Measurements from ENCODE around the gene RAI1. TPM values are rescaled to one million over a fixed set of nuclear protein-coding genes. Genes with fewer than 3 reads are reported as not detected.
A peak's percentile ranks its signal among the peaks of the same experiment; 100 is the strongest.

The RAI1 gene
- polyA plus RNA-seq, 2 of the 4 experiments (the other 2 are of a cell fraction) = 3.5 to 23.8 TPM

DNA sequence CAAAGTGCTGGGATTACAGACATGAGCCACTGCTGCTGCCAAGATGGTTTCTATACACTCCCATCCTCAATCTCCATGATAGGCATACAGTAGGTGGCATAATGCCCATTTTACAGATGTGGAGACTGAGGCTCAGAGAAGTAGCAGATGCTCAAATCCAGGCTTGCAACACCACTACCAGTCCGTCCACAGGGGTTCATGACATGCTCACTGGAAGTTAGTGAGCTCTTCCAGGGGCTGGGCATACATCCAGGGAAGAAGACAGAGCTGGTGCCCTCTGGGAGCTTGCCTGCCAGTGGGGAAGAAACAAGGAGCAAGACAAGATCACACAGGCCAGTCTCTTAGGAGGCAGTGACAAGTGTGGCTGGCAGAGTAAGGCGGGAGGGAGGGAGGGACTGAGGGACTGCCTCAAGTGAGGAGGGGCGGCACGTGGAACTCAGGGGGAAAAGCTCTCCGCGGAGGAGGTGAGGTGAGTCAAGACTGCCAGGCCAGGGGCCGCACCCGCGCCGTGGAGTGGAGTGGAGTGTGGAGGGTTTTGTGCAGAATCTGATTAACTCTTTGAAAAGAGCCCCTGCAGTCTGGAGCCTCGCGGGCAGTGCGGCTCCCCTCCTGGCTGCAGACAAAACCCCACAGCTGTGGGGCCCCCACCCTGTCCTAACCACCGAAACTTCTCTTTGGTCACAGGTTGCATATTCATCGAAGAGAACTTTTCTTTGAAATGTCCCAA lies 127.6 kb downstream of the RAI1 start (continued):
- TF ChIP-seq CTCF (IDR thresholded peaks at IDR 0.05) (no peak), CBX8 (IDR thresholded peaks at IDR 0.05) (no peak), PBX3 (IDR thresholded peaks at IDR 0.05) (no peak), GATA3 (IDR thresholded peaks at IDR 0.05; ENCODE audit: borderline replicate concordance) (no peak), POLR2AphosphoS2 (conservative IDR thresholded peaks at IDR 0.05; ENCODE audit: low read length) (no peak), HDAC2 (IDR thresholded peaks at IDR 0.05) (peak; percentile 77; the same call in 1 of the 2 replicates), RARB (CRISPR knock-in tag; IDR thresholded peaks at IDR 0.05) (no peak), NPAS2 (CRISPR knock-in tag; IDR thresholded peaks at IDR 0.05; ENCODE audit: borderline replicate concordance) (no peak), KDM5A (IDR thresholded peaks at IDR 0.05) (no peak), ZFP36 (IDR thresholded peaks at IDR 0.05; ENCODE audit: borderline replicate concordance, partially characterized antibody) (no peak)

GRCh38 chr17:17809531-17810083 lies 128.3 kb downstream of the RAI1 start:
- ATAC-seq (no peak), FAIRE-seq (no peak), DNase-seq (ENCODE audit: low read depth in 1 of 2, low spot score in 1 of 2) (no peak)
- 0 out of 5 replicates have a peak, but pooled peaks of 1 of the 2 experiments have one; percentile 17 for TF ChIP-seq JUN (IDR thresholded peaks at IDR 0.05)
- TF ChIP-seq RCOR1 (IDR thresholded peaks at IDR 0.05; ENCODE audit: low read depth, low read length) = no peak
- TF ChIP-seq EHF (CRISPR knock-in tag; IDR thresholded peaks at IDR 0.05) = no peak
- TF ChIP-seq ATOH8 (CRISPR knock-in tag; IDR thresholded peaks at IDR 0.05; ENCODE audit: low read depth) = 0 out of 2 replicates have a peak, but pooled peaks have one; percentile 13
- peak overlapping the region in 1 of 2 experiments; percentile 50; a peak in 3 of 6 replicates for H3K27ac ChIP-seq
- H3K4me2 ChIP-seq = no peak overlapping the region
- H3K4me1 ChIP-seq = peaks cover 45% of the 10 kb centered on the region
- WGBS (ENCODE audit: missing lambda C conversion rate) = 85% methylated on average over 40 of the region's 52 CpGs
- no peak overlapping the region for H3K4me3 ChIP-seq
- no peaks in the 10 kb centered on the region for H3K9me3 ChIP-seq
- CTCF ChIA-PET = interaction anchor here (0.5 to 30.5 kb wide), 15 partner anchors 12 to 325 kb away, joined by 3 to 859 read pairs (median 4); partner anchors contain the start of genes RAI1 and SREBF1
- POLR2A ChIA-PET = interaction anchor here (5.2 kb wide), 1 partner anchor 27 kb away, joined by 38 read pairs; the partner anchor contains the start of gene SREBF1

DNA sequence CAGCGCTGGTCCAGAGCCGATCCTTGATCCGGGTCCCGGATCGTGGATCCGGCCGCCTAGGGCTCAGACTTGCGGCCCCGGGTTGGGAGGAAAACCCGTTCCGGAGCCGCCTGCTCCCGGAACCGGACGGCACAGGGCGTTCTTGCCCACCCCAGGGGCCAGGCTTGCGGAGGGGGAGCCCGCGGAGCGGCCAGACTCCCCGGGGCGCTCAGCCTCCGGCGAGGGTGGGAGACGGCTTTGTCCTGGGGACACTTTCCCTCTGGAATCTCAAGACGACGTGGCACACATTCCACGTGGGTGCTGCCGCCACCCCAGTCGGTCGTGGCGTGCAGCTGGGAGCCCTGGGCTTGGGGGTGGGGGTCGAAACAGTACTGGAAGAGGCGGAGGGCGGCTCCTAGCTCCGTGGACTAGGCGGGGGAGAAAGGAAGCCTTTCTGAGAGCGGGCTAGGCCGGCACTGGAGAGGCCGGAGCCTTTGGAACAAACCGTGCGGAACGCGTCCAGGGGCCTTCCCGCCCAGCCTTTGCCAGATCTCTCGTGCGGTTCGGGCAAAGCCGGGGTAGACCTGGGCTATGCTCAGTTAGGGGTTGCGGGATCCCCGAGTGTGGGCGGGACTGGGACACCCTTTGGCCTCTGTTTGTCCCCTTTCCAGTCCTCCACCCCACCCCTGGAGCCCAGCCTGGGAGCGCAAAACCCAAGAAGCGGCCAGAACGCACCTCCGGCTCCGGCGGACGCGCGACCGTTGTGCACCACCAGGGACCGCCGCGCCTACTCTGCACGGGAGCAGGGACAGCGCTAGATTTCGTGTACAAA lies 129.0 kb downstream of the RAI1 start:
- Histone ChIP-seq H3K4me3 (no peak overlapping the region), H3K9me3 (no peaks in the 10 kb centered on the region), H3K4me1 (peaks cover 52% of the 10 kb centered on the region), H3K4me2 (no peak overlapping the region), H3K27ac (peak overlapping the region in 1 of 2 experiments; percentile 50; a peak in 3 of 6 replicates)
- ATAC-seq = peak in 1 of 2 experiments; percentile 7; a peak in 3 of 6 replicates
- FAIRE-seq = no peak
- WGBS (ENCODE audit: missing lambda C conversion rate) = 86% methylated on average over 68 of the region's 68 CpGs
- DNase-seq (ENCODE audit: low read depth in 1 of 2, low spot score in 1 of 2) = peak in 1 of 2 experiments; percentile 64
- POLR2A ChIA-PET = interaction anchor here (5.2 kb wide), 1 partner anchor 26 kb away, joined by 38 read pairs; the partner anchor contains the start of gene SREBF1
- CTCF ChIA-PET = interaction anchor here (0.6 to 30.5 kb wide), 9 partner anchors 18 to 128 kb away, joined by 3 to 859 read pairs (median 6); partner anchors contain the start of genes RAI1 and SREBF1
- TF ChIP-seq TFCP2L1 (CRISPR knock-in tag; IDR thresholded peaks at IDR 0.05) = 0 out of 2 replicates have a peak, but pooled peaks have one; percentile 11
- no peak for TF ChIP-seq MAX (IDR thresholded peaks at IDR 0.05)
- no peak for TF ChIP-seq FOSL2 (IDR thresholded peaks at IDR 0.05)
- 0 out of 2 replicates have a peak, but pooled peaks have one; percentile 8 for TF ChIP-seq FOSL2 (CRISPR knock-in tag; IDR thresholded peaks at IDR 0.05)
- peak; percentile 95; the same call in 1 of the 2 replicates for TF ChIP-seq POLR2AphosphoS2 (conservative IDR thresholded peaks at IDR 0.05; ENCODE audit: low read length)
- peak; percentile 56; the same call in 1 of the 2 replicates for TF ChIP-seq FOSB (CRISPR knock-in tag; IDR thresholded peaks at IDR 0.05)
- peak; percentile 19; the same call in 1 of the 2 replicates for TF ChIP-seq GATA3 (IDR thresholded peaks at IDR 0.05; ENCODE audit: borderline replicate concordance)
- no peak for TF ChIP-seq KDM1A (IDR thresholded peaks at IDR 0.05; ENCODE audit: low read depth)
- TF ChIP-seq FOXS1 (CRISPR knock-in tag; IDR thresholded peaks at IDR 0.05) = no peak
- TF ChIP-seq PBX3 (IDR thresholded peaks at IDR 0.05) = peak; percentile 28; the same call in 1 of the 2 replicates
- no peak for TF ChIP-seq TP53 (CRISPR knock-in tag; IDR thresholded peaks at IDR 0.05)
- no peak for TF ChIP-seq POLR2A (IDR thresholded peaks at IDR 0.05; ENCODE audit: low read length)
- no peak for TF ChIP-seq HEYL (CRISPR knock-in tag; IDR thresholded peaks at IDR 0.05)

Data from A549 (cell line).